Peyer's patch (tissue), 4 donors: Measurements from ENCODE around the gene TMEM106A.

Experiments
- POLR2A ChIP-seq, 2 donors: fragments of 450-650 bp; IDR thresholded peaks; one replicate each; pipeline ENCODE4 v1.5.1; 2017; ENCODE audit warnings: antibody characterized with exemption in 2 of 2, mild to moderate bottlenecking in 2 of 2, moderate library complexity in 2 of 2
- TF ChIP-seq, protein P1 (sequence below), 6 experiments: fragments of 450-650 bp in 4 of 6; fragments of 200-600 bp in 2 of 6; sonication (generic) in 1 of 6; IDR thresholded peaks; one replicate each; pipeline ENCODE4 v1.5.1; 2017 to 2019; ENCODE audit warnings: antibody characterized with exemption in 6 of 6, mild to moderate bottlenecking in 3 of 6, moderate library complexity in 1 of 6

DNA sequence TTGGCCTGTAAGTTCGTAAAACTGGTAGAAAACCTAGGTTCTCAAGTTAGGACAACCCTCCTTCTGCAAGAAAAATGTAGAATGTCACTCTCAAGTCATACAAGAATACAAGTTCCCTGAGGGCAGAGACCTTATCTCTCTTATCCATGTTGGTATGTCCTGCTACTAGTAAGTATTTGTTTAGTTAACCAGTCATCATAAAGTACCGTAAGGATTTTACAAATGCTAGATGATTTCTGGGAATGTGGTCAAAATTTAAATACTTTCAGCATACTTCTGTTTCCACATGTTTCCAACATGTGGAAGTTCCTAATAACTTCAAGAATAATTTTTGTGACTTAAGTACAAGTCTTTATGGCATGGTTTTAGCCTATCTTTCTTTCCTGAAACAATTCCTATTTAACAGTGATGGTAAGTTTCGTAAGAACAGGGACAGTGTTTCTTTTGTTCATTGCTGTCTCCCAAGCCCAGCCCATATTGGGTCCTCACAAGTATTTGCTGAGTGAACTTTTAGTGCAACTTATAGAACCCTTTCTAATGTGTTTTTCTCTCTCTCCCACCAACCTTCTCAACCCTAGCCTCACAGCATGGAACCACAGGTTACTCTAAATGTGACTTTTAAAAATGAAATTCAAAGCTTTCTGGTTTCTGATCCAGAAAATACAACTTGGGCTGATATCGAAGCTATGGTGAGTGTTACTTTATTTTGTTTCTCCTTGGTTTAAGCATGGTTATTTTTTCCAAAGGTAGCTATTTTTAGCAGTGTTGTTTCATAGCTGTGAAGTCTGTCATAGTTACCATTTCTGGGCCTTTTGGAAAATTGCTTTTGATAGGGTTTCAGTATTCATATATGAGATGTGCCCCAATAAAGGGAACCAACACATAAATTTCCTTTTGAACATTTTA lies 36.2 kb upstream of the TMEM106A start:
- TF ChIP-seq, protein P1, sequence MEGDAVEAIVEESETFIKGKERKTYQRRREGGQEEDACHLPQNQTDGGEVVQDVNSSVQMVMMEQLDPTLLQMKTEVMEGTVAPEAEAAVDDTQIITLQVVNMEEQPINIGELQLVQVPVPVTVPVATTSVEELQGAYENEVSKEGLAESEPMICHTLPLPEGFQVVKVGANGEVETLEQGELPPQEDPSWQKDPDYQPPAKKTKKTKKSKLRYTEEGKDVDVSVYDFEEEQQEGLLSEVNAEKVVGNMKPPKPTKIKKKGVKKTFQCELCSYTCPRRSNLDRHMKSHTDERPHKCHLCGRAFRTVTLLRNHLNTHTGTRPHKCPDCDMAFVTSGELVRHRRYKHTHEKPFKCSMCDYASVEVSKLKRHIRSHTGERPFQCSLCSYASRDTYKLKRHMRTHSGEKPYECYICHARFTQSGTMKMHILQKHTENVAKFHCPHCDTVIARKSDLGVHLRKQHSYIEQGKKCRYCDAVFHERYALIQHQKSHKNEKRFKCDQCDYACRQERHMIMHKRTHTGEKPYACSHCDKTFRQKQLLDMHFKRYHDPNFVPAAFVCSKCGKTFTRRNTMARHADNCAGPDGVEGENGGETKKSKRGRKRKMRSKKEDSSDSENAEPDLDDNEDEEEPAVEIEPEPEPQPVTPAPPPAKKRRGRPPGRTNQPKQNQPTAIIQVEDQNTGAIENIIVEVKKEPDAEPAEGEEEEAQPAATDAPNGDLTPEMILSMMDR (IDR thresholded peaks at IDR 0.05): no peak
- TF ChIP-seq POLR2A (IDR thresholded peaks at IDR 0.05): no peak
